GM19240 (cell line): ENCODE data around the gene PADI1.
"Not testable (repeated sequence)": the region's sequence is repeated elsewhere in the genome, so short reads cannot be mapped to it uniquely, and the experiment has no call there.

Source experiments
- DNase-seq: peaks from one replicate; pipeline ENCODE4 v3.0.0; 2011; ENCODE audit warnings: low spot score; ENCODE audit not compliant: insufficient read length

Gene PADI1

GRCh38 chr1:17239420-17239819 lies 34.5 kb downstream of the PADI1 start:
- DNase-seq: peak; percentile 64

GRCh38 chr1:17241011-17241779 lies 36.3 kb downstream of the PADI1 start:
- not testable (repeated sequence) for DNase-seq

GRCh38 chr1:17241780-17242074 lies 36.8 kb downstream of the PADI1 start:
- DNase-seq: not testable (repeated sequence)

GRCh38 chr1:17243274-17243673 lies 38.3 kb downstream of the PADI1 start:
- no peak for DNase-seq

- no peak for DNase-seq
Measured at GRCh38 chr1:17244821-17245740, 40.2 kb downstream of the PADI1 start.

- DNase-seq: no peak
Measured at GRCh38 chr1:17245816-17246325, 40.9 kb downstream of the PADI1 start.

GRCh38 chr1:17246971-17247370 lies 42.0 kb downstream of the PADI1 start:
- DNase-seq: no peak

- DNase-seq: no peak
Measured at GRCh38 chr1:17248781-17249180, 43.9 kb downstream of the PADI1 start, which contains the start of gene PADI3. Gene PADI3, plus strand, starts transcription at chr1:17249098. Its CDS starts 40 bp downstream, at chr1:17249138.

GRCh38 chr1:17250601-17251000 lies 45.7 kb downstream of the PADI1 start:
- DNase-seq: no peak

- no peak for DNase-seq
Measured at GRCh38 chr1:17251246-17251645, 46.3 kb downstream of the PADI1 start.

GRCh38 chr1:17251701-17252376 lies 46.9 kb downstream of the PADI1 start:
- no peak for DNase-seq

- DNase-seq: no peak
Measured at GRCh38 chr1:17255336-17255735, 50.4 kb downstream of the PADI1 start.

GRCh38 chr1:17258116-17258757 lies 53.3 kb downstream of the PADI1 start:
- DNase-seq: no peak

GRCh38 chr1:17258758-17259130 lies 53.8 kb downstream of the PADI1 start:
- no peak for DNase-seq

- DNase-seq: no peak
Measured at GRCh38 chr1:17259233-17259873, 54.4 kb downstream of the PADI1 start.

- no peak for DNase-seq
Measured at GRCh38 chr1:17260264-17260663, 55.3 kb downstream of the PADI1 start.

- DNase-seq: no peak
Measured at GRCh38 chr1:17260738-17261137, 55.8 kb downstream of the PADI1 start.

- no peak for DNase-seq
Measured at GRCh38 chr1:17263936-17264335, 59.0 kb downstream of the PADI1 start.

GRCh38 chr1:17264470-17264869 lies 59.5 kb downstream of the PADI1 start:
- no peak for DNase-seq

- no peak for DNase-seq
Measured at GRCh38 chr1:17265162-17265561, 60.2 kb downstream of the PADI1 start.

- DNase-seq: no peak
Measured at GRCh38 chr1:17265950-17266349, 61.0 kb downstream of the PADI1 start.
